ENCODE results near the gene ASCL1. TPM values are rescaled to one million over a fixed set of nuclear protein-coding genes. Genes with fewer than 3 reads are reported as not detected.

Gene ASCL1
- polyA plus RNA-seq, 2 of the 4 experiments (the other 2 are of a cell fraction): 0.05 TPM; not detected in 1

- H3K4me2 ChIP-seq: no peak overlapping the region
- ChIA-PET POLR2A (no interaction called here), CTCF (interaction anchor here (1.8 kb wide), 1 partner anchor 29 kb away, joined by 8 read pairs; no protein-coding TSS in a partner anchor)
- DNase-seq (ENCODE audit: low read depth in 1 of 2, low spot score in 1 of 2): no peak
- no peak for FAIRE-seq
- WGBS (ENCODE audit: missing lambda C conversion rate): 35% methylated on average over 2 of the region's 2 CpGs
- ATAC-seq: no peak
- TF ChIP-seq NPAS2 (CRISPR knock-in tag; IDR thresholded peaks at IDR 0.05; ENCODE audit: borderline replicate concordance) (no peak), USF2 (IDR thresholded peaks at IDR 0.05) (peak; percentile 76)
- H3K4me1 ChIP-seq: no peaks in the 10 kb centered on the region
- no peak overlapping the region for H3K4me3 ChIP-seq
- H3K27ac ChIP-seq: no peak overlapping the region
- H3K9me3 ChIP-seq: no peaks in the 10 kb centered on the region
Observed at GRCh38 chr12:102912258-102912657, 45.2 kb upstream of the ASCL1 start.

GRCh38 chr12:102913453-102914226 lies 43.8 kb upstream of the ASCL1 start:
- Histone ChIP-seq H3K4me2 (no peak overlapping the region), H3K4me1 (no peaks in the 10 kb centered on the region), H3K4me3 (no peak overlapping the region), H3K27ac (no peak overlapping the region), H3K9me3 (no peaks in the 10 kb centered on the region)
- ATAC-seq (no peak), DNase-seq (ENCODE audit: low read depth in 1 of 2, low spot score in 1 of 2) (no peak), FAIRE-seq (no peak)
- ChIA-PET CTCF (interaction anchor here (1.8 kb wide), 1 partner anchor 30 kb away, joined by 8 read pairs; no protein-coding TSS in a partner anchor), POLR2A (no interaction called here)
- WGBS (ENCODE audit: missing lambda C conversion rate): 38% methylated on average over 2 of the region's 2 CpGs
- TF ChIP-seq SMC3 (IDR thresholded peaks at IDR 0.05): no peak

- WGBS (ENCODE audit: missing lambda C conversion rate): 35% methylated on average over 5 of the region's 5 CpGs
- TF ChIP-seq PHF8 (IDR thresholded peaks at IDR 0.05; ENCODE audit: borderline replicate concordance, low read depth) (no peak), ZFP36 (IDR thresholded peaks at IDR 0.05; ENCODE audit: borderline replicate concordance, partially characterized antibody) (peak; percentile 9)
- ChIA-PET POLR2A (no interaction called here), CTCF (no interaction called here)
- Histone ChIP-seq H3K4me2 (no peak overlapping the region), H3K9me3 (no peaks in the 10 kb centered on the region), H3K4me3 (no peak overlapping the region), H3K4me1 (0 out of 3 replicates have a peak, but pooled peaks cover 5% of the 10 kb centered on the region), H3K27ac (no peak overlapping the region)
- no peak for ATAC-seq
- FAIRE-seq: no peak
- no peak for DNase-seq (ENCODE audit: low read depth in 1 of 2, low spot score in 1 of 2)
Observed at GRCh38 chr12:102916252-102917025, 41.0 kb upstream of the ASCL1 start.

GRCh38 chr12:102917026-102917787 lies 40.3 kb upstream of the ASCL1 start, which contains the start of gene PAH:
TSS of gene PAH (minus strand) at chr12:102917244. CDS start at chr12:102917130, 114 bp downstream.
- 67% methylated on average over 29 of the region's 30 CpGs for WGBS (ENCODE audit: missing lambda C conversion rate)

GRCh38 chr12:102918840-102919239 lies 38.6 kb upstream of the ASCL1 start:
- TF ChIP-seq KDM1A (IDR thresholded peaks at IDR 0.05; ENCODE audit: low read depth) (no peak), JUN (IDR thresholded peaks at IDR 0.05) (no peak), JUNB (IDR thresholded peaks at IDR 0.05) (no peak), HOXB13 (CRISPR knock-in tag; IDR thresholded peaks at IDR 0.05; ENCODE audit: low read depth) (no peak), ZC3H11A (IDR thresholded peaks at IDR 0.05) (no peak), SMC3 (IDR thresholded peaks at IDR 0.05) (no peak), CBX2 (IDR thresholded peaks at IDR 0.05; ENCODE audit: borderline replicate concordance, low read depth) (no peak), ESRRA (IDR thresholded peaks at IDR 0.05; ENCODE audit: borderline replicate concordance, low read length) (no peak), HOXA7 (CRISPR knock-in tag; IDR thresholded peaks at IDR 0.05) (no peak), HOXB5 (CRISPR knock-in tag; IDR thresholded peaks at IDR 0.05) (no peak), RFX5 (IDR thresholded peaks at IDR 0.05) (no peak), CHD4 (IDR thresholded peaks at IDR 0.05; ENCODE audit: borderline replicate concordance) (no peak)
- no peak for ATAC-seq
- Histone ChIP-seq H3K27ac (no peak overlapping the region), H3K9me3 (no peaks in the 10 kb centered on the region), H3K4me2 (no peak overlapping the region), H3K4me3 (no peak overlapping the region), H3K4me1 (0 out of 3 replicates have a peak, but pooled peaks cover 5% of the 10 kb centered on the region)
- WGBS (ENCODE audit: missing lambda C conversion rate): 29% methylated on average over 2 of the region's 2 CpGs
- ChIA-PET POLR2A (no interaction called here), CTCF (interaction anchor here (0.8 to 1.1 kb wide), 2 partner anchors 13 to 881 kb away, joined by 3 read pairs; no protein-coding TSS in a partner anchor)
- FAIRE-seq: no peak
- no peak for DNase-seq (ENCODE audit: low read depth in 1 of 2, low spot score in 1 of 2)

More at GRCh38 chr12:102917026-102917787, 40.3 kb upstream of the ASCL1 start, which contains the start of gene PAH:
- DNase-seq (ENCODE audit: low read depth in 1 of 2, low spot score in 1 of 2) (no peak), FAIRE-seq (no peak), ATAC-seq (no peak)
- no peak within 1 kb of the TSS for H3K4me3 ChIP-seq
- no peak within 1 kb of the TSS for H3K4me2 ChIP-seq
- TF ChIP-seq SMC3 (IDR thresholded peaks at IDR 0.05) (no peak), RAD21 (conservative IDR thresholded peaks at IDR 0.05 in 1 of 2, IDR thresholded peaks at IDR 0.05 in 1 of 2) (no peak), ZC3H11A (IDR thresholded peaks at IDR 0.05) (no peak), BHLHE40 (IDR thresholded peaks at IDR 0.05; ENCODE audit: low read depth, low read length) (no peak)
- ChIA-PET CTCF (interaction anchor here (1.2 kb wide), 1 partner anchor 32 kb away, joined by 3 read pairs; no protein-coding TSS in a partner anchor), POLR2A (no interaction called here)
- no peaks in the 10 kb centered on the region for H3K9me3 ChIP-seq
- H3K27ac ChIP-seq: no peak within 1 kb of the TSS
- 0 out of 3 replicates have a peak, but pooled peaks cover 5% of the 10 kb centered on the region for H3K4me1 ChIP-seq
